HG02852 (cell line): ENCODE measurements around the gene ZNG1A.
"Not testable (repeated sequence)": the region's sequence is repeated elsewhere in the genome, so short reads cannot be mapped to it uniquely, and the experiment has no call there.

Source experiments
- ATAC-seq: cut with Tn5 transposase; IDR thresholded peaks from one replicate; pipeline ENCODE4 v1.9.1; 2021; ENCODE audit warnings: mild to moderate bottlenecking, moderate library complexity; ENCODE audit not compliant: unreplicated experiment

Gene ZNG1A

DNA sequence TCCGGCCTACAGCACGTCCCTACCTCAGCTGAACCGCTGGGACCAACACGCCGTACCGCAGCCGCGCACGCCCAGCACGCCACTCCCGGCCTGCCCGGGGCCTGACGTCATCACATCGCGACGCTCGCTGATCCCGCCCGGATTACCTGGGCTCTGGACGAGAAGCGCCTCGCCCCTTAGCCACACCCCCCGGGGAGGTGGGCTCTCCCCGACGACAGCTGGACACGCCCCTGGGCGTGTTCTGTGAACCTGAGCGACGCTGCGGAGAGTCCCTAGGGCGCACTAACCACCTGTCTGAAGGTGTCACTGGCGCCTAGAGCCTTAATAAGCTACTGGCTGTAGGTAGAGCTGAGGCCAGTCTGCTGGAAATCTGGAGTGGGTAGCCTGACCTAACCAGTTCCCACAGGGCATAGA lies at the start of gene ZNG1A:
Gene ZNG1A, minus strand, starts transcription at position 87 of the 414 bp plus-strand sequence. CDS start 87 bp downstream, outside the sequence.
- not testable (repeated sequence) for ATAC-seq

DNA sequence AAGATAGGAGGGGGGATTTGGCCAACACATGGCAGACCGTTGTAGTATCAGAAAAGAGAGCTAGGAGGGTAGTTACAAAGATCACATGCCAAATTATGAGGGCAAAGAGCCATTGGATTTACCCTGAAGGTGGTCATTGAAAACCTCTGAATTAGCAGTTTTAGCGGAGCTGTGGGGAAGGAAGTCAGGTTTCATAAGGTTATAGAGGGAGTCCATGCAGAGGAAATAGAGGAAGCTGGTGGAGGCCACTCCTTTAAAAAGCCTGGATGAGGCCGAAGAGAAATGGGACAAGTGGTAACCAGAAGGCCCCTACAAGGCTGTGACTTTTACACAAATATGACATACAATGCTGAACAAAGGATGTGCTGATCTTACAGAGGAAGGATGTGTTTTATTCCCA lies 49.0 kb upstream of the ZNG1A start:
- no peak for ATAC-seq

DNA sequence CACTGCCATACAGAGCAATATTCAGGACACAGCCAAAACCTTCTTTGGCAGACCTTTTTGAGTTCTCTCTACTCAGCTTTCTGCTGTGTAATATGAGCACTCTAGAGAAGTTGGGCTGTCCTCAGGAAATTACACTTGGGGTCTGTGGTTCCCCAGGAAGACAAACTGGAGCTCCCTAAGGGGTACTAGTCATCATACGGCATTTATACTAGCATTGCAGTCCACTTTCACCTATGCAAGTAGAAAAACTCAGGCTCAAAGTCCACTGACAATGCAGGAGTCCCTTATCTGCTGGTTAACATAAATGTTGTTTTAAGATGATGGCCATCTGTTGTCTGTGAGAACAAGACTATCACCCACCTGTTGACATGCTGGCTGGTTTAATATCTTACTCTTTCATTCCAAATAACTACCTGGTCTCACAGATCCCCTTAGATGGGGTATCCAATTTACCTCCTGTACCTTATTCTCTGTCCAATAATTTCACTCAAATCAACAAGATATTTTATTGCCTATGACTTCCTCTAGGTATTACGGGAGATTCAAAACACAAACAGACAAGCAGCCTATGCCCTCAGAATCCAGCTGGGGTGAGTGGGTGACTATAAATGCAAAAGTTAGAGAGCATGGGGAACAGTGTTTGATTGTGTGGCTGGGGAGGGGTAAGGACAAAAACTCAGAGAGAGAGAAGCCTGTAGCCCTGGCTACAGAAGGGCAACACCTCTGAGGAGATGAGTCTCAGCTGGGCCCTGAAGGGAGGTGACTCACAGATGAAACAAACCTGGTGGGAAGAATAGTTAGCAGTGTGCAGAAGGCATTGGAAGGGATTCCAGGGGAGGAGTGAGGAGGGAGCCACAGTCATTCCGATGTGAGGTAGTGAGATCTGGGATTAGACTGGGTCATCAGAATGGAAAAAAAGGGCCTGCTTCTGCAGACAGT lies 46.0 kb upstream of the ZNG1A start:
- ATAC-seq: no peak

DNA sequence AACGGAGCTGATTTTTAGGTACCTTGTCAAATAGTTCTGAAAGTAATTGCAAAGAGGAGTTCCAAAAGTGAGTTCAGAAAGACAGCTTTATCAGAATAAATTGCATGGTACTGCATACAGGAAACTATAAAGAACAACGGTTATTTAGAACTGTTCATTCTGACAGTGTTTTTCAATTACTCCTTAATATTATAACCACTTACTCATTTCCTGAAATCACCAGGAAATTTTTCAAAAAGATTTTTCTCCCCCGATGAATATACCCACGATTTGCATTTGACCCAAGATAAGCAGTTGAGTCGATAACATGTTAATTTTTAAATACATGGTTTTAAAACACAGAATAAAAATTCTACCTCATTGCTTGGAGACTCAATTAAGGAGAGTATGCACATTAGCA lies 45.2 kb upstream of the ZNG1A start:
- no peak for ATAC-seq

DNA sequence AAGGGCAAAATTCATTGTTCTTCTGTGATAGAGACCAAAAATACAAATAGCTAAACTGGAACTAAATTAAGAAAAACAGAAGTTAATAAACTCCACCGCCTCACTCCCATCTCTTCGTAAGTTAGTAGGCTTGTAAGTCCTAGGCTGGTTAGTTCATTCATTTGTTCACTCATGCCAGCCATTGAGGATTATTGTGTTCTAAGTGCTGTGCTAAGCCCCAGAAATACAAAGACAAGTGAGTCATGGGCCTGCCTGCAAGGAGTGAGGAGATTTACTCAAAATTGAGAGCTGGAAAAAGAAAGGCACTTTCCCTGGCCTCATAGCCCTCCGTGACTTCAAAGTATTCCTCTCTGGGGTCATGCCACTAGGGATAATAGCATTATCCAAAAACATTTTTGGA lies 44.3 kb upstream of the ZNG1A start:
- ATAC-seq: no peak

DNA sequence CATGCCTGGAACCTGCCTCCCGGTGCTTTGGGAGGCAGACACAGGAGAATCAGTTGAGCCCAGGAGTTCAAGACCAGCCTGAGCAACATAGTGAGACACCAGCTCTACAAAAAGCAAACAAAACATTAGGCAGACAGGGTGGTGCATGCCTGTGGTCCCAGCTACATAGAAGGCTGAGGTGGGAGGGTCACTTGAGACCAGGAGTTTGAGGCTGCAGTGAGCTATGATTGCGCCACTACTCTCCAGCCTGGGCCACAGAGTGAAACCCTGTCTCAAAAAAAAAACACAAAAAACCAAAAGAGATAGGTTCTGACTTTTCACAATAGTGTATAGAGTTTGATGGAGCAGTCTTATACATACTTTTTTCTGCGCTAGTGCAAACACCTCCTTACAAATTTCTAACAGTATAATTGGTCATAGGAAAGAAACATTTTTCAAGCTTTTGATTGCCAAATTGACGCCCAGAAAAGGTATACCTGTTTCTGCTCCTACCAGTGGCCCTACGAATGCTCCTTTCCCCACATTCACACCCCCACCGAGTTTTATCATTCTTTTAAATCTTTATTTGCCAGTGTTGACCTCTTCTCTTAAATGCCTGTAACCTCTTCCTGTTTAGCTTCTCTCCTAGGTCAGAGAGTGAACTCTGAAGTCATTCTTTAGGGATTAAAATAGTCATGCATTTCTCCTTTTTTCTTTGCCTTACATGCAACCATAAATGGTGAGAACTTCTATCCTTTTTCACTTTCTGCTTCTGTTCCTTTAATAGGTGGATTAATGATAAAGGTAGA lies 43.3 kb upstream of the ZNG1A start:
- ATAC-seq: no peak

DNA sequence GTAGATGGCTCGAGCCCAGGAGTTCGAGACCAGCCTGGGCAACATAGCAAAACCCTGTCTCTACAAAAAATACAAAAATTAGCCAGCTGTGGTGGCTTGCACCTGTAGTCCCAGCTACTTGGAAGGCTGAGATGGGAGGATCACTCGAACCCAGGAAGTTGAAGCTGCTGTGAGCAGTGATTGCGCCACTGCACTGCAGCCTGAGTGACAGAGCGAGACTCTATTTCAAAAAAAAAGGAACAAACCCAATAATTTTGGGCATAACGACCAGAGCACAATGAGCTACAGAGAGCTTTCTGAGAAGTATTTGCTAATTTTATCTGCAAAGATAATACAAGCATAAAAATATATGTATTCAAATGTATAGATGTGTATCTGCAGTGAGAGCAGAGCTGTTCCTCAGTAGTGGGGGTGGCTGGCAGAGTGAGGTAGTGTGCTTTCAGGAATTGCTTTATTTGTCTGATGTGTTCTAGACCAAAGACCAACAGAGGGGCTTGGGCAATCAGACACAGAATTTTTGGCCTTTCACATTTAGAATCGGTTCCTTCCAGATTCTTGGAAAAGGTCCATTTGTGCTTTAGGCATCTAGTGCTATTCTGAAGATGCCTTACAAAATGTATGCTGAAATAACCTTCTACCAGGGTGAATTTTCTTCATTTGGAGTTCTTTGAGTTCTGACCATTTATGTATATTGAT lies 41.0 kb upstream of the ZNG1A start:
- no peak for ATAC-seq

DNA sequence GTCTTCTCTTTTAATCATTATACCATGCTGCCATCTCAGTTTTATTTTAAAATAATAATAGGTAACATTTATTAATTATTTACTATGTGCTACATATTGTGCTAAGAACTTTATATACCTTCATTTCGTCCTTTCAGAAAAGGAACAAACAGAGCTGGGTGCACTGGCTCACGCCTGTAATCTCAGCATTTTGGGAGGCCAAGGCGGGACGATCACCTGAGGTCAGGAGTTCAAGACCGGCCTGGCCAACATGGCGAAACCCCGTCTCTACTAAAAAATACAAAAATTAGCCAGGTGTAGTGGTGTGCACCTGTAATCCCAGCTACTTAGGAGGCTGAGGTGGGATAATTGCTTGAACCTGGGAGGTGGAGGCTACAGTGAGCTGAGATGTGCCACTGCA lies 40.2 kb upstream of the ZNG1A start:
- ATAC-seq: not testable (repeated sequence)

DNA sequence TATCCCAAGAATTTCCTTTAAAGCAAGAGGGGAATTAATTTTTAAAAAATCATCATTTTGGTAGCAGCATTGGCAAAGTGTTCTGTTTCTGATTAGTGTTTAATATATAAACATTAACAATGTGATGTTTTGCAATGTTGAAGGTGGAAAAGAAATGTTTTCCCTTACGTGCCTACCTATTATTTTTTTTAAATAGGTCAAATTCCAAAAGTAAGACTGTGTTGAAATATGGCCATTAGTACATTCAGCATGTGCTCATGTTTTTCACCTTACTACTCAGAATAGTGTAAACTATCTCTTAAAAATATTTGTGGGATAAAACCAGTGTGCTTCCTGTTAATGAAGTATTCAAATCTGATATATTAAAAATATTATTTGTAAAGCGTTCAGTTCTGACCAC lies 39.1 kb upstream of the ZNG1A start:
- no peak for ATAC-seq

DNA sequence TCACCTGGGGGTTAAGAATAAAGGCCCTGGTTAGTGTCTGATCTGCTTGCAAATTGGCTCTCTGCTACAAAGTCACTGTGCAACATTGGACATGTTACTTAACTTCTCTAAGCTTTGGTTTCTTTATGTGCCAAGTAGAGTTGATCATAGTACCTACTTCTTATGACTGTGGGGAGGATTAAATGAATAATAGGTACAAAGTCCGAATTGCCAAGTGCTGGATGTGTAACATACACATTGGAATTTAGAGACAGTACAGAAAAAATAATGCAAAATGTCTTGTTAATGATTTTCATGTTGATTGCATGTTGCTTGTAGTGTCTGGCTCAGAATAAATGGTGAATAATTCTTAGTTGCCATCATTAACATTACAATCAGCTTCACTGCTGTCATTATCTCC lies 38.0 kb upstream of the ZNG1A start:
- no peak for ATAC-seq

DNA sequence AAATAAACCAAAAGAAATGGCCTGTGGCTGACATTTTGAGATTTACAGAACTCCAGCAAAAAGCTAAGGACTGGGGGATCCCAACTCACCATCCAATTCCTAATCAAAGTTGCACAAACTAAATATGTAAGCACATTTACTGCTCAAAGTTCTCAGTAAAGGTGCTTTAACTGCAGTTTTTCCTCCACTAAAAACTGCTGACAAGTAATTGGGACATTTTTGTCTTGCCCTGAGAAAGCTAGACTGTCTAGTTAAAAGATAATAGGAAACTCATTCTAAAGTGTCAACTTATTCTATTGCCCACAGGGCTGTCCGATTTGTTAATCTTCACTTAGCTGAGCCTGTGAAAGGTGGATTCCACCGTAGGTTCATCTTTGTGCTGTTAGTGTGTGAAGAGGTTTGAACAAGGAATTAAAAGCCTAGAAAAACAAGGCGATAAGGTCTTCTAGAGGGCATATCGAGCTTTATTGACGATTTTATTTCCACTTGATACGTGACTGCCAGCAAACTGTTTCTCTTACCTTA lies 36.8 kb upstream of the ZNG1A start:
- ATAC-seq: no peak

DNA sequence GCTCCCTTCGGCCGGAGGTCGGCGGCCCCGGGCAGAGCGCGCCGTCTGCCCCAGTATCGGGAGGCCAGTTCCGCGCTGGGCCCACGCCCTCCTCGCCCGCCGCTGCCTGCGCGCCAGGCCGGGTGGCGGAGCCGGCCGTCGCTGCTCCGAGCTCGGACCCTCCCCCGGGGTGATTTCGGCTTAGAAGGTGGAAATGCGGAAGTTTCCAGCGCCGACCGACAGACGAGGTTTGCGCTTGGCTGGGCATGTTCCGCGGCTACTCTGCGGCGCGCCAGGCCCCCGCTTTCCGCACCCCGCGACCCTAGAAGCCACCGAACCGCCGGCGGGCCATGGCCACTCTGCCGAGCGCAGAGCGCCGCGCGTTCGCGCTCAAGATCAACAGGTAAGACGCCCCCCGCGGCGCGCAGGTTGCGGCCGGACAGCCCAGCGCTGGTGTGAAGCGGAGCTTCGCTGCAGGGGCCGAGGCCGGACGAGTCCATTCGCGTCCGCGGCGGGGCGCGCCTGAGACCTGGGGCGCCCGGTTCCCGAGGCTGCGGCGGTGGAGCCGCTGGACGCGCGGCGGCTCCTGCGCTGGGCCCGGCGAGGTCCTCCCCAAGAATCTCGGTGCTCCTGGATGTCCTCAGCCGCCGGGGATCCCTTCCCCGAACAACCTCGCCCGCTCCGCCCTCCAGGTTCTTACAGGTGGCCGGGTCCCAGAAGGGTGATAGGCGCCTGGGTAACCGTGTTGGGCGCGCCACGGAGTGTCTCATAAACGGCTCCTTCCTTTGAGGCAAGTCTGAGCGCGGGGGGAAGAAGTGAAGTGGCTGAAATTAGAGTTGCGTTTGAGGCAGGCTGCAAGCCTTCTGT lies 36.0 kb upstream of the ZNG1A start, which contains the start of gene DOCK8:
Gene DOCK8, plus strand, starts transcription at position 218 of the 846 bp plus-strand sequence. Its CDS starts 112 bp downstream, at position 330.
- peak; percentile 85 for ATAC-seq

DNA sequence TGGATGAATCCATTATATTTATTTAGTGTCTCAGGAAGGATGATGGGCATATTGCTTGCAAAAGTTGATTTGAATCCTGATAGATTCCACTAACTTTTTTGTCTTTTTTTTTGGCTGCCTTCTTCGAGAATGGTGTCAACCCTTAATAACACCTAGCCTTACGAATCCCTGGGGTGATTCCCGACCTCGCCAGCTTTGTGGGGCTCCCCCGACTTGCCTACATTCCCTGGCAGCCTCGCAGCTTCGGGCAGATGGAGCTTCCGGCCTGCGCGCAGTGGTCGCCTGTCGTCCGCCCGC lies 35.4 kb upstream of the ZNG1A start:
- no peak for ATAC-seq

DNA sequence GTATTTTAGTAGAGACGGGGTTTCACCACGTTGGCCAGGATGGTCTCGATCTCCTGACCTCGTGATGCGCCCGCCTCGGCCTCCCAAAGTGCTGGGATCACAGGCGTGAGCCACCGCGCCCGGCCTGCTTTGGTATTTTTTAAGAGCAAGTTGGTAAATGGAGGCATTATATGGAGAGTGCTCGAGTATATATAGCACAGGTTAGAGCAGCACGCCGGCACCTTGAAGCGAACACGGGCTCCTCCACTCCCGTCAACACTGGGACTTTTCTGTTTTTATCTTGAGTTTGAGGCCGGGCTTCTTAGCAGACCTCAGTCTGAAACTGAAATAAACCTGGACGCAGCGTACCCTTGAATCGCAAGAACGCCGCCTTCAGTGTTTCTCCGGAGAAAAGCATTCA lies 35.0 kb upstream of the ZNG1A start:
- not testable (repeated sequence) for ATAC-seq

DNA sequence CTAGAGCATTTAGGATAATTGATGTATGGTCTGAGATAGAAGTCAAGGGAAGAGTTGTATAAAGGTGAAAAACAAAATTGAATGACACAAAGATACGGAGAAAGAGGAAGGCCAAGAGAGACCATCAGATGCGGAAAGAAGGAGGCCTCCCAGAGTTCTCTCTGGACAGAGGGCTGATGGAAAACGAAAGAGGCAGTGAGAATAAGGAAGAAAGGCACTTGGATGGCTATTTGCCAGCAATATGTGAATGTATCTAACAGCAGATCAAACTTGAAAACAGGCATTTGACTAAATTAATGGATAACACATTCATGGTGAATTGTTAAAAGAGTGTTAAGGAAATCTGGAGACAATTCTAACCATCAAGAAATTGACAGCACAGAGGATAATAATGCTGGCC lies 33.4 kb upstream of the ZNG1A start:
- ATAC-seq: no peak

DNA sequence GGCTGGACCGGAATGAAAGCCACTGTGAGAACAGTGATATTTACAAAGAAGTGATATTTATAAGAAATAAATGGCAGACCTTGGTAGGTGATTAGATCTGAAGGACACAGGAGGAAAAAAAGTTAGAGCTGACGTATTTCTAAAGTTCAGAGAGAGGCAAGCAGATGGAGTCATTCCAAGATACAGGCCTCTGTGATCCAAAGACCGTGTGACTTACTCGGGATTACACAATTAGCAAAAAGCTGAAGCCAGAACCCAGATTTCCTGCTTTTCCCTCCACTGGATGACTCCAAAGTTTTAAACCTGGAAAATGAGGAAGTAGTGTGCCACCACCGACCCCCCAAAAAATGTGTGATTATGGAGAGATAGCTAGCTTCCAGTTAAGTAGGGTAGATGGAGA lies 32.7 kb upstream of the ZNG1A start:
- ATAC-seq: no peak

DNA sequence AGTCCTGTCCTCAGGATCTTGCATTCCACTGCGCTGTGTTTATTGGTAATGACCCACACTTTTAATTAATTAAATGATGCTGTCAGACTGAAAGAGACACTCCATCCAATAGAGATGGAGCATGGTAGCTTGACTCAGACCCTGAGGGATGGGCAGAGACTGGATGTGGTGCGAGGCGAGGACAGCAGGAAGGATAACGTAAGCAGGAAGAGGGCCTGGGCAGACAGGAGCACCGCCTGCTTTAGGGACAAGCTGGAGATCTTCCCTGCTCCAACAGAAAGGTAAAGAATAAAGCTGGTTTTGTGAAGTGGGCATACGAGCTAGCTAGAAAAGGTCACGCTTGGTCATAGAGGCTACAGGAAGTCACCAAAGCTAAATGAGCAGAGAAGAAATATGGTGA lies 32.2 kb upstream of the ZNG1A start:
- ATAC-seq: no peak

DNA sequence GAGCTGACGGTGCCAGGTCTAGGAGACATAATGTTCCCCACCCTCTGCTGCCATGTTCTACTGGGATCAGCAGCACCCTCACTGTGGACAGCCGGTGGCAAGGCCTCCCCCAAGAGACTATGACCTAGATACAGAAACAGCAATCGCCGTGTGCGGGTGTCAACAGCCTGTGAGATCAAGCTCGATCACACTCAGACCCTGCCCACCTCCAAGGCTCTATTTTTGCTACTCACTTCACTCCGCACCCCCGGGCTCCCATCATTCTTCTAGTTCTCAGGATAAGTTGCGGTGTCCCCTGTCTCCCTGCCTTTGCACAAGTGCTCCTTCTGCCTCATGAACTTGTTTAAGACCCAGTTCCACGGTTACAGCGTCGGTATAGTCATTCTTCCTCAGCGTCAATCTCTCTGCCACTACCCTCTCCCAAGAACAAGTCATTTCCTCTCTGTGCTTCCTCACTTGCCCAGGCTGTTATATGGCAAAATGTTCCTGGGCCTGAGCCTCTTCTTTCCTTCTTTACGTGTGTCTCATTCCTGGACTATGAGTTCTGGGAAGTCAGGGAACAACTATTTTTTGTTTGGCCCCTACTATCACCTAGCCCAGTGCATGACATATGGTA lies 30.4 kb upstream of the ZNG1A start:
- ATAC-seq: no peak

DNA sequence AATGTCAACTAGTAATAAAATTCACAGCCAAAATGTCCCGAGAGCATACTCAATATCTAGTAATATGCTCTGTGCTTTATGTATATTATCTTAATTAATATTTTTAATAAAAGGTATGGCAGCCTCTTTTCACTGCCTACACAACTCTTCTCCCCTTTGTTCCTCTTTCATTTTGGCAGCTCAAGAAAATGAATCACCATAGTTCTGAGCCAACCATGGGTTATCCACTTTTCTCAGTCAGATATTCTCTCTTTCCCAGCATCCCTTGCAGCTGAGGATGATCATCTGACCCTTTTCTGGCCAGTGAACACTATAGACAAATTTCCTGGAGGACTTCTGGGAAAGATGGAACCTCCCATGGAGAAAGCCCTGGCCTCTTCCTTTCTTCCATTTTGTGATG lies 27.6 kb upstream of the ZNG1A start:
- ATAC-seq: no peak

DNA sequence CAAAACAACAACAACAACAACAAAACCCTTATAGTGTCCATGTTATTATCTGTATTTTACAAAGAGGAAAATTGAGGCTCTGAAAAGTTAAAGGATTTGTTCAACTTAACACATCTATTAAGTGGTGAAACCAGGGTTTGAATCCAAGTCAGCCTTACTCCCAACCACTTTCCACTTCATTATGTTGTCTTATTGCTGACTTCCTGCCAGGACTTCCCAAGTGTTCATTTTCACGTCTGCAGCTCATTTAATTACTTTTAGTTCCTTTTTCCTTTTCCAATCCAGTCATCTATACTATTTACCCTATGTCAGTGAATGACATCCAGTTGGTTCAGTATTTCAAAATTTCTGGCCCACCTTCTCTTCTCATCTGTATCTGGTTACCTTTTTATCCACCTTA lies 20.7 kb upstream of the ZNG1A start:
- ATAC-seq: not testable (repeated sequence)
